Smooth muscle cell of the umbilical artery (primary cell): Measurements from ENCODE around the gene RNU6-8. TPM values are rescaled to one million over a fixed set of nuclear protein-coding genes. Genes with fewer than 3 reads are reported as not detected.

Source experiments
- total RNA-seq: library from RNA; depleted of rRNA; stranded (reverse); fragments of >200 nt; gene quantifications from 2 replicates; pipeline ENCODE4 v1.2.3, GENCODE V29; 2014

The RNU6-8 gene
- total RNA-seq, result not detected in 2 replicates

GRCh38 chr14:32202998-32203882 is at the start of gene RNU6-8:
RNU6-8 (minus strand) TSS chr14:32203269.

GRCh38 chr14:32201816-32202490 is 1.1 kb downstream of the RNU6-8 start, which contains the start of gene RNU6-7:
RNU6-7 (plus strand) TSS chr14:32202045.

Other genes starting within 250 kb of the RNU6-8 start
- 140 and 183 TPM in 2 replicates for gene ARHGAP5, start 126.0 kb downstream of the RNU6-8 start, total RNA-seq
- not detected in 2 replicates for gene RNU6-7, start 1.2 kb downstream of the RNU6-8 start, total RNA-seq
- gene AKAP6, start 126.0 kb upstream of the RNU6-8 start, total RNA-seq, result 1.2 and 5.3 TPM in 2 replicates